Brain microvascular endothelial cell (primary cell): ENCODE data around the gene RALGPS1.

Experiments used
- DNase-seq: peaks from one replicate; pipeline ENCODE4 v3.0.0-alpha.2; 2020
- H3K27ac ChIP-seq: fragments of 250-450 bp; sonication (Bioruptor Pico); 2 replicates; pipeline ENCODE4 v1.5.1; 2020; ENCODE audit warnings: mild to moderate bottlenecking, moderate library complexity
- H3K27me3 ChIP-seq: fragments of 250-450 bp; sonication (Bioruptor Pico); replicated peaks from 2 replicates; pipeline ENCODE4 v1.5.1; 2020; ENCODE audit warnings: mild to moderate bottlenecking
- H3K36me3 ChIP-seq: fragments of 250-450 bp; sonication (Bioruptor Pico); replicated peaks from 2 replicates; pipeline ENCODE4 v1.5.1; 2020; ENCODE audit warnings: mild to moderate bottlenecking
- H3K4me3 ChIP-seq: 2 replicates; pipeline ENCODE4 v1.5.1; 2011; ENCODE audit warnings: low read depth, mild to moderate bottlenecking, control low read depth, low read length, moderate library complexity
- in situ Hi-C: cut with HindIII; loops from 2 replicates; pipeline ENCODE4 v1.10.0; 2017; ENCODE audit warnings: low sequenced_read_pairs, low pct_ligation_motif_present
- TF ChIP-seq, protein P1 (sequence below): IDR thresholded peaks from 2 replicates; pipeline ENCODE4 v1.5.1; 2011; ENCODE audit warnings: low read depth, mild to moderate bottlenecking, moderate library complexity, low read length, control low read depth, inconsistent platforms; ENCODE audit errors: missing control alignments

Gene RALGPS1

GRCh38 chr9:127209220-127209619 lies 294.6 kb downstream of the RALGPS1 start:
- no peaks in the 10 kb centered on the region for H3K36me3 ChIP-seq
- no peaks in the 10 kb centered on the region for H3K27me3 ChIP-seq
- no peak overlapping the region for H3K27ac ChIP-seq
- no peak for DNase-seq
- in situ Hi-C loops: loop anchor here (25.0 kb wide), 1 partner anchor 247 kb away; no protein-coding TSS in a partner anchor
- TF ChIP-seq, protein P1, sequence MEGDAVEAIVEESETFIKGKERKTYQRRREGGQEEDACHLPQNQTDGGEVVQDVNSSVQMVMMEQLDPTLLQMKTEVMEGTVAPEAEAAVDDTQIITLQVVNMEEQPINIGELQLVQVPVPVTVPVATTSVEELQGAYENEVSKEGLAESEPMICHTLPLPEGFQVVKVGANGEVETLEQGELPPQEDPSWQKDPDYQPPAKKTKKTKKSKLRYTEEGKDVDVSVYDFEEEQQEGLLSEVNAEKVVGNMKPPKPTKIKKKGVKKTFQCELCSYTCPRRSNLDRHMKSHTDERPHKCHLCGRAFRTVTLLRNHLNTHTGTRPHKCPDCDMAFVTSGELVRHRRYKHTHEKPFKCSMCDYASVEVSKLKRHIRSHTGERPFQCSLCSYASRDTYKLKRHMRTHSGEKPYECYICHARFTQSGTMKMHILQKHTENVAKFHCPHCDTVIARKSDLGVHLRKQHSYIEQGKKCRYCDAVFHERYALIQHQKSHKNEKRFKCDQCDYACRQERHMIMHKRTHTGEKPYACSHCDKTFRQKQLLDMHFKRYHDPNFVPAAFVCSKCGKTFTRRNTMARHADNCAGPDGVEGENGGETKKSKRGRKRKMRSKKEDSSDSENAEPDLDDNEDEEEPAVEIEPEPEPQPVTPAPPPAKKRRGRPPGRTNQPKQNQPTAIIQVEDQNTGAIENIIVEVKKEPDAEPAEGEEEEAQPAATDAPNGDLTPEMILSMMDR: no peak
- H3K4me3 ChIP-seq: no peak overlapping the region

DNA sequence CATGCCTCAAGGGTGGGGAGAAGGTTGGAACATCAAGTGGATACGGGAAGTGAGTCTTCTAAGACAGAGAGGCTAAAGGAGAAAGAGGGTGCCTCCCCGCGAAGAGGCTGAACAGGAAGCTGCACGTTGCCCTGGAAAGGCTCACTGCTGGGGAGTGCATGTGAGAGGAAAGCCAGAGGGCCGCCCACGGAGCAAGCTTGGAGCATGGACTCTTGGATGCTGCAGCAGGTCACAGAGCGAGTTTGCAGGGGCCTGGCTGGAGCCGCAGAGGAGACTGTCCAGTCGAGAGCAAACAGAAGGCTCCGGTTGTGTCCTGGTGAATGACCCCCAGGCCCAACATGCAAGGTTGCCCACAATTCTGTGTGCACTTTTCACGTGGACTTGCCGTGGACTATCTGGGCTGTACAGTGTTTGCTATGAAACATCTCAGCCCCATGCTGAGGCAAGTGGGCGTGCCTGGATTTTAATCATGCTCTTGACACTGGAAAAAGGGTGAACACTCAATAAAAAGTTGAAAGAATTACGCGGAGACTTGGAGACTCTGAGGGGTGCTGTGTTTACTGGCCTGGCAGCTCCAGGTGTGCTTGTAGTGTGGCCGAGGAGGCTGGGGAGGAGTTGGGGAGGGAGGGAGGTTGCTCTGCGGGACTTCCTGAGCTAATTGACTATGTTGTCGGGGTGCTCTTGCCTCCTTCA lies 295.5 kb downstream of the RALGPS1 start:
- in situ Hi-C loops: loop anchor here (25.0 kb wide), 1 partner anchor 248 kb away; no protein-coding TSS in a partner anchor
- no peak for DNase-seq

GRCh38 chr9:127210851-127211730 lies 296.5 kb downstream of the RALGPS1 start:
- Histone ChIP-seq H3K36me3 (no peaks in the 10 kb centered on the region), H3K4me3 (no peak overlapping the region), H3K27ac (no peak overlapping the region), H3K27me3 (peaks cover 2% of the 10 kb centered on the region)
- TF ChIP-seq, protein P1: peak; percentile 28
- no peak for DNase-seq
- in situ Hi-C loops: loop anchor here (25.0 kb wide), 1 partner anchor 249 kb away; no protein-coding TSS in a partner anchor

More for the DNA sequence above, 295.5 kb downstream of the RALGPS1 start:
- no peaks in the 10 kb centered on the region for H3K36me3 ChIP-seq
- TF ChIP-seq, protein P1: no peak
- H3K27me3 ChIP-seq: no peaks in the 10 kb centered on the region
- no peak overlapping the region for H3K27ac ChIP-seq
- no peak overlapping the region for H3K4me3 ChIP-seq

DNA sequence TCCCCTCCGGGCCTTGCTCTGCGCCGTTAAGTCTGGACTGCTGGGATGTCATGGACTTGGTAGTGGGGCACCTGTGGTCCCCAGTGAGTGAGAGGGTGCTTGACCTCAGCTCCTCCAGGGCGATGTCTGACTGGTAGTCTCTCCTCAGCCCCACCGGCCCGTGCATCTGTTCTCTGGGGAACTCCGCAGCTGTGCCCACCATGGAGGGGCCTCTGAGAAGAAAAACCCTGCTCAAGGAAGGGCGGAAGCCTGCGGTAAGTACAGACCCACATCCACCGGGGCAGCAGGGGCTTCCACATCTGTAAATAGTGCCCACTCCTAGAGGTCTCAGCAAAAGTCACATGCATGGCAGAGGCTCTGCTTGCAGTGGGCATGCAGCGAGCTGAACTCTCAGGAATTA lies 297.4 kb downstream of the RALGPS1 start:
- Histone ChIP-seq H3K4me3 (no peak overlapping the region), H3K36me3 (no peaks in the 10 kb centered on the region), H3K27me3 (peaks cover 5% of the 10 kb centered on the region), H3K27ac (no peak overlapping the region)
- in situ Hi-C loops: loop anchor here (25.0 kb wide), 1 partner anchor 250 kb away; no protein-coding TSS in a partner anchor
- TF ChIP-seq, protein P1: no peak
- DNase-seq: no peak

DNA sequence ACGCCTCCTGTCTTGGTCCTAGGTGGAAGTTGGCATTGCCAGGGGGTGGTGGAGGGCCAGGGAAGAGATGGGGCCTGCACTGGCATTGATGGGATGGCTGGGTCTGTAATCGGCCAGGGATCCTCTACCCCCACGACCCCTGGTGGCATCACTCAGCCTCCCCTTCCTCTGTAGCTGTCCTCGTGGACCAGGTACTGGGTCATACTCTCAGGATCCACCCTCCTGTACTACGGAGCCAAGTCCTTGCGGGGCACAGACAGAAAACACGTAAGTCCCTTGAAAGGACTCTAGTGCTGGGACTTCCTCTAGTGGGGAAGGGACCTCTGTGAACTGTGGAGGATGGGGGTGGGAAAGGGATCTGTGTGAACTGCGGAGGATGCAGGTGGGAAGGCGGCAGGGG lies 297.9 kb downstream of the RALGPS1 start:
- in situ Hi-C loops: loop anchor here (25.0 kb wide), 1 partner anchor 250 kb away; no protein-coding TSS in a partner anchor
- no peak for DNase-seq
- Histone ChIP-seq H3K4me3 (no peak overlapping the region), H3K36me3 (no peaks in the 10 kb centered on the region), H3K27me3 (peaks cover 5% of the 10 kb centered on the region), H3K27ac (no peak overlapping the region)
- TF ChIP-seq, protein P1: no peak
